Large intestine (tissue), 3 donors: ENCODE data around the gene NEK7. TPM values are rescaled to one million over a fixed set of nuclear protein-coding genes. Genes with fewer than 3 reads are reported as not detected.

Experiments
- DNase-seq, 2 donors: peaks; one replicate each; pipeline versions ENCODE4 v3.0.0 to v3.0.0-alpha.2; 2013
- H3K27ac ChIP-seq: one replicate; pipeline ENCODE4 v1.5.1; 2013; ENCODE audit warnings: low read length
- H3K27me3 ChIP-seq: 2 replicates; pipeline ENCODE4 v1.6.1; 2013; ENCODE audit warnings: low read length; ENCODE audit not compliant: control insufficient read depth, insufficient read depth
- H3K36me3 ChIP-seq: 2 replicates; pipeline ENCODE4 v1.6.1; 2013; ENCODE audit warnings: low read length; ENCODE audit not compliant: control insufficient read depth, insufficient read depth
- H3K4me1 ChIP-seq: one replicate; pipeline ENCODE4 v1.6.1; 2013; ENCODE audit warnings: low read length; ENCODE audit not compliant: control insufficient read depth, insufficient read depth
- H3K4me3 ChIP-seq: one replicate; pipeline ENCODE4 v1.5.1; 2013; ENCODE audit warnings: low read length
- H3K9me3 ChIP-seq: one replicate; pipeline ENCODE4 v1.6.1; 2013; ENCODE audit warnings: mild to moderate bottlenecking, low read depth, low read length, moderate library complexity; ENCODE audit not compliant: control insufficient read depth
- WGBS: methylation state at CpG from one replicate; pipeline ENCODE4 v1.1.5; 2013; ENCODE audit warnings: low lambda C conversion rate; ENCODE audit not compliant: insufficient coverage; 5-methylcytosine and 5-hydroxymethylcytosine counted together
- polyA plus RNA-seq: library from polyadenylated mRNA; unstranded; fragments of 120-200 nt; gene quantifications from one replicate; pipeline ENCODE4 v1.2.1, GENCODE V29; 2013

Gene NEK7
- polyA plus RNA-seq, 1 donor: 43.2 TPM

DNA sequence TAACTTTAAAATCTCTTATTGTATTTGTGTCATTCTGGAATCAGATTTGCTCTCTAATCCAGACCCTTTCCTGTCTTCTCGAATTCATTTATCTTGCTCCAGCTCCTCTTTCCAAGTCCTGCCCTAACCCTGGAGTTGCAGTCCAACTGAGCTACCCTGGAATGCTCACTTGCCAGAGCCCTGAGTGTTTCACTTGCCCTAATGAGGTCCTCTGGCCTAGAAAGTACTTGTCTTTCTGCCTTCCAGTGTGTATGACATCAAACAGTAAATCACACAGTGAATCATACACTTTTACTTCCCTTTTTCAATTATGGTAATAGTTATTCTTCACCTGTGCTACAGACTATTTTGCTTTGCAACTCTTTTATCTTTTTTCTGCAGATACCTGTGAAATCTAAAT is 96.9 kb downstream of the NEK7 start:
- DNase-seq: no peak
- H3K27me3 ChIP-seq: no peaks in the 10 kb centered on the region
- no peaks in the 10 kb centered on the region for H3K4me1 ChIP-seq
- no peak overlapping the region for H3K27ac ChIP-seq
- H3K4me3 ChIP-seq: no peak overlapping the region
- H3K36me3 ChIP-seq: peaks cover 3% of the 10 kb centered on the region
- WGBS: no CpG with 5 or more reads among the region's 1 CpG
- H3K9me3 ChIP-seq: no peaks in the 10 kb centered on the region

DNA sequence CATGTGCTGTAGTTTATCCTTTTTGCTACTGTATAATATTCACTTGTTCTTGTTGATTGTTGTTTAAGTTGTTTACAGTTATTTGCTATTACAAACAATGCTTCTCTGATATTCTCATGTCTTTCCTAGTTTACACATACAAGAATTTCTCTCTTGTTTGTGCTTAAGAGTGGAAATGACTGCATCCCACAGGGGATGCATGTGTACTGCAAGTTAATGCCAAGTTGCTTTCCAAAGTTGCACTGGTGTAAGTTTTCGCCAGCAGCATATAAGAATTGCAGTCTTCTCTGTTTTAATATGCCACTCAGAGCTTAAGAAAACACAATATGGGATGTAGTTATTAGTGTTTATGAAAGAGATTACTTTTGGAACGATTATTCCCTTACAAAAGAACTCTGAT is 97.7 kb downstream of the NEK7 start:
- 100% methylated on average over 1 of the region's 2 CpGs for WGBS
- peaks cover 3% of the 10 kb centered on the region for H3K36me3 ChIP-seq
- no peak for DNase-seq
- H3K4me1 ChIP-seq: no peaks in the 10 kb centered on the region
- no peak overlapping the region for H3K4me3 ChIP-seq
- no peak overlapping the region for H3K27ac ChIP-seq
- no peaks in the 10 kb centered on the region for H3K27me3 ChIP-seq
- no peaks in the 10 kb centered on the region for H3K9me3 ChIP-seq

DNA sequence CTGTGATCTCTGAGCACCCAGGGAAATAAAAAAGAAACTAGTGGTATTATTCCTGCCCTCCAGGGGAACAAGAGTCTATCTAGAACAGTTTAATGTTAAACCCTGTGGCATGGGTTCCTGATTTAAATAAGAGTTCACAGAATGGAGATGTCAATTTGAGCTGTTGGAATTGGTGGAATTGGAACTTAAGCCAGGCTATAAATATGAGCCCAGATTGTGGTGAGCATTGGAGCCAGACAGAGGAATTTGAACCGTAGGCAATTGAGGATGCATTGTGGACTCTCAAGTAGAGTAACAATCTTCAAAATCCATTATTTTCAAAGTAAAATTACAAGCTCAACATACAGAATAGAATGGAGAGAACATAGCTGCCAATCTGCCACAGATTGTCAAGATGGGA is 98.2 kb downstream of the NEK7 start:
- Histone ChIP-seq H3K27ac (no peak overlapping the region), H3K36me3 (peaks cover 3% of the 10 kb centered on the region), H3K27me3 (no peaks in the 10 kb centered on the region), H3K4me3 (no peak overlapping the region), H3K4me1 (no peaks in the 10 kb centered on the region), H3K9me3 (no peaks in the 10 kb centered on the region)
- WGBS: no CpG with 5 or more reads among the region's 1 CpG
- no peak for DNase-seq

DNA sequence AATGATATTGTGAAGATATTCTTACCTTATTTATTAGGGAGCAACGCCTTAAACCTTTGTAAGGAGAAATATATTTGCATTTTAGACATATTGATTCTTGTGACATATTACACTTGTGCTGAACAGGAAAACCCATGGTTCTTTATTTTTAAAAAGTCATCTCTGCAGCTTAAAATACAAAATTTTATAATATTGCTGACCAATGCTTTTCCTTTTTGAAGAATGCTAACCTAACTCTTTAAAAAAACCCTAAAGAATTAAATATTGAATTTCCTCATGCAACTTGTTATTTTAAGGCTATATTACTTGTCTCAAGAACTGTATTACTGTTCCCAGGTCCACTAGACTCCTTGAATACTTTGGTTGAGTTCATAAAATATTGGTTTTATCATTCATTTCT is 99.0 kb downstream of the NEK7 start:
- H3K27ac ChIP-seq: no peak overlapping the region
- WGBS: 100% methylated on average over 1 of the region's 1 CpG
- no peak overlapping the region for H3K4me3 ChIP-seq
- peaks cover 3% of the 10 kb centered on the region for H3K36me3 ChIP-seq
- H3K27me3 ChIP-seq: no peaks in the 10 kb centered on the region
- no peaks in the 10 kb centered on the region for H3K9me3 ChIP-seq
- no peaks in the 10 kb centered on the region for H3K4me1 ChIP-seq
- no peak for DNase-seq

DNA sequence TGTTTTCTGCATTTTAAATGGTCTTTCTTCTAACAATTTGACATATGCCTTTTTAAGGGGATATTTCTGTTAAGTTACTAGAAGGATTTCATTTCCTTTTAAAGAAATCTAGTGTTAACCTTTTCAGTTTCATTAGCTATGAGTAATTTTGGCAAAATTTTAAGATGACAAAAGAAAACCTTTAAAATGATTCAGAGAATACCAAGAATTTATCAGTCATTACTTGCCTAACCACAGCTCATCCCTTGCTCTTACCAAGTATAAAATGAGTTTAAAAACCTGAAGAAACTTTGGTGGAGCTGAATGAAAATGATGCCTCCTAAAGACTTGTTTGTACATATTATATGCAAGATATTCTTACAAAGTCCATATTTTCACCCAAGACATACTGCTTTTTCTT is 101.7 kb downstream of the NEK7 start:
- no peaks in the 10 kb centered on the region for H3K27me3 ChIP-seq
- DNase-seq: no peak
- no peak overlapping the region for H3K27ac ChIP-seq
- peaks cover 3% of the 10 kb centered on the region for H3K36me3 ChIP-seq
- no peaks in the 10 kb centered on the region for H3K4me1 ChIP-seq
- no peaks in the 10 kb centered on the region for H3K9me3 ChIP-seq
- no peak overlapping the region for H3K4me3 ChIP-seq

DNA sequence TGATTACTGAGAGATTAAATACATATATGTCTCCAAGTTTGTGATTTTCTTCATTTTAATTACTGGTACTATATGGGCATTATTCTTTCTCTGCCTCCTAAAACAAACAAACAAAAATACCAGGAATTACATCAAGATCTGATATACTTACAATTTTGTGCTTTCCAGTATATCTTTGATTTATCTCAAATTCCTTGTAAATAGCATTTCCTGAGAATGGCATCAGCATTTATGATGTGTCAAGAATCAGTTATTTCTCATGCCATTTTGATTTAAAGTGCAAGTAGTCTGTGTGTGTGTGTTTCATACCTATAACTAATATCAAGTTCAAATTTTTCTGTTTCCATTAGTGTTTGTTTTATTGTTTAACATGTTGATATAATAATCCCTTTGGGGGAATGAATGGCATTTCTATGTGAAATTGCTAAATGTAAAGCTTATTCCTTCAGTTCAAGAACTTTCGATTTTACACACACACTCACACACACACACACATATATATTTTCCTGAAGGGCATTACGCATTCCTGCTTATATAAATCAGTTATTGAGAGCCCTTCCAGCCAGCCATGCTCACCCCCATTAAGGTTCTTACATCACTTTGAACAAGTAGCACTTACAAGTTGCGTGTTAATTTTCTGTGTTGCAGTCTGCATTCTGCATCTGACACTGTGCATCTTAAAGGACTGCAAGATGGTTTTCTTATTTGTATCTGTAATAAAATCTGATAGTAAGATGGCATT is 102.7 kb downstream of the NEK7 start:
- H3K27me3 ChIP-seq: no peaks in the 10 kb centered on the region
- no peak for DNase-seq
- WGBS: 100% methylated on average over 3 of the region's 3 CpGs
- no peak overlapping the region for H3K4me3 ChIP-seq
- no peaks in the 10 kb centered on the region for H3K9me3 ChIP-seq
- no peak overlapping the region for H3K27ac ChIP-seq
- no peaks in the 10 kb centered on the region for H3K4me1 ChIP-seq
- H3K36me3 ChIP-seq: peaks cover under 1% of the 10 kb centered on the region

DNA sequence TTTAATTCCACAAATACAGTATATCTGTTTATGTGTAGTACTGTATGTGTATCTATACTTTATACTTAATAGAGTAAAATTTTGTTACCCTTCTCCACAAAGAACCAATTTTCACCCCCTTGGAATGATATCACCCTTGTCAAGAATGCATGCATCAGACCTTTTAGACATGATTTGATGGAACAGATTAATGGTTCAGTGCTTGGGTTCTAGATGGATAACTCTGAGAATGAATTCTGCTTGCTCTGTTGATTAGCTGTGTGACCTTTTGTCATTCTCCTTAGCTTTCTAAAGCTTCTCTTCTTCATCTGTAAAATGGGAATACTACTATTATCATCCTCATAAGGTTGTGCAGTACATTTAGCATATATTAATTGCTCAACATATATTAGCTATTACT is 105.1 kb downstream of the NEK7 start:
- no peaks in the 10 kb centered on the region for H3K9me3 ChIP-seq
- no peak overlapping the region for H3K27ac ChIP-seq
- no peaks in the 10 kb centered on the region for H3K4me1 ChIP-seq
- H3K36me3 ChIP-seq: no peaks in the 10 kb centered on the region
- no peaks in the 10 kb centered on the region for H3K27me3 ChIP-seq
- no peak for DNase-seq
- H3K4me3 ChIP-seq: no peak overlapping the region

DNA sequence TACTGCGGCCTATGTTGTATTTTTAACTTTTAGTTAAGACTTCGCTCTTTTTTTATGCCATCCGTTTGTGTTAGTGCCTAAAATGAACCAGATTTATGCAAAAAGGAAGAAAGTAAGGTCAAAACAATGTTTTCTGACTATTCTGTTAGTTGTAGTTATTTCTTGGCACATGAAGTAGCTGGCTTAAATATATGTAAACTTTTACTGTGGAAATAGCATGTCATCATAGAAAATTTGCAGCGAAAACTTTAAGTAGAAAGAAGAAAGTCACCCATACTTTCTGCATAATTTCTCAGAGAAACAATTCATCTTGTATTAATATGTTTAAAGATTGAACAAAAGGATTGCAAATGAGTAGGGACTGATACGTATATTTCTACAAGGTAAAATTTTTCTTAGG is 106.4 kb downstream of the NEK7 start:
- H3K4me1 ChIP-seq: no peaks in the 10 kb centered on the region
- 78% methylated on average over 4 of the region's 5 CpGs for WGBS
- DNase-seq: no peak
- no peak overlapping the region for H3K27ac ChIP-seq
- H3K9me3 ChIP-seq: no peaks in the 10 kb centered on the region
- H3K36me3 ChIP-seq: no peaks in the 10 kb centered on the region
- no peak overlapping the region for H3K4me3 ChIP-seq
- no peaks in the 10 kb centered on the region for H3K27me3 ChIP-seq

DNA sequence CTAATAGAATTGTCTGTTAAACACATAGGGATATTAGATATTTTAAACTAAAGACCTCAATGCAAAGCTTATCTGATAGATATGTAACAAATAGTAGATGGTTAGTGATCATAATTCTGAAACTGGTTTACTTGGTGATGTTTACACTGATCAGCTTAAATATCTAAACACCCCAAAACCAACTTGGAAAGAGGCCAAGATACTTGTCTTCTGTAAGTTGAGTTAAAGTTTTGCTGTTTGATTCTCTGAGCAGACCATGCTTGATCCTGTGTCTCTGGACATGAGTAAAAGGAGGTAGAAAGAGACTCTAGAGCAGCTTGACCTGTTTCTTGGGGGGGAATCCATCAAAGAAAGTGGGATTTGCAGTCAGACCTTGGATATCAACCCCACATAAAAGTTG is 107.5 kb downstream of the NEK7 start:
- H3K27ac ChIP-seq: no peak overlapping the region
- no peak for DNase-seq
- no peaks in the 10 kb centered on the region for H3K4me1 ChIP-seq
- no peaks in the 10 kb centered on the region for H3K9me3 ChIP-seq
- no peak overlapping the region for H3K4me3 ChIP-seq
- H3K36me3 ChIP-seq: no peaks in the 10 kb centered on the region
- no peaks in the 10 kb centered on the region for H3K27me3 ChIP-seq

DNA sequence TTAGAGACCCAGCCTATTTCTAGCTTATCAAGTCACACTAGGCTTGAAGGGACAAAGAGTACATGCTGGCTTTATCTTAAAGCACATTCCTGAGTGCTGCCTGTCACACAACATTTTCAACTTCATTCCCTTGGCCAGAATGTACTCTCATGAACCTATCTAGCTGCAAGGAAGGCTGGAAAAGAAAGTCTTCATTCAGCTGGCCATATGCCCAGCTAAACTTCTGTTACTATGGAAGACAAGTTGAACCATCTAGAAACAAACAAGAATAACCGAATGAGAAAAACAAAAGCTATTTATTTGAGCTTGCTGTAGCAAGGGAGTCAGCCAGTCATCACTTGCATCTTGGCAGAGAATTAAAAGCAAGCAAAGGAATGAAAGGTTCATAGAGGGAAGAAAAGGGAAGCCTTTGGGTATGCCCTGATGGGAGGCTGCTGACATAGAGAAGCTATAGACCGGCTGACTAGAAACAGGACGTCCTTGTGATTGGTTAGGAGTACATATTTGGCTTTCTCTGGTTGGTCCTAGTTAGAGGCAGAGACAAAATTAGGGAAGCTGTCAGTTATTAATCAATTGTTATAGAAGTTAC is 108.4 kb downstream of the NEK7 start:
- H3K36me3 ChIP-seq: no peaks in the 10 kb centered on the region
- no peak overlapping the region for H3K4me3 ChIP-seq
- no peak overlapping the region for H3K27ac ChIP-seq
- no peaks in the 10 kb centered on the region for H3K27me3 ChIP-seq
- H3K9me3 ChIP-seq: no peaks in the 10 kb centered on the region
- no CpG with 5 or more reads among the region's 3 CpGs for WGBS
- no peaks in the 10 kb centered on the region for H3K4me1 ChIP-seq
- DNase-seq: peak in 1 of 2 donors; percentile 35

DNA sequence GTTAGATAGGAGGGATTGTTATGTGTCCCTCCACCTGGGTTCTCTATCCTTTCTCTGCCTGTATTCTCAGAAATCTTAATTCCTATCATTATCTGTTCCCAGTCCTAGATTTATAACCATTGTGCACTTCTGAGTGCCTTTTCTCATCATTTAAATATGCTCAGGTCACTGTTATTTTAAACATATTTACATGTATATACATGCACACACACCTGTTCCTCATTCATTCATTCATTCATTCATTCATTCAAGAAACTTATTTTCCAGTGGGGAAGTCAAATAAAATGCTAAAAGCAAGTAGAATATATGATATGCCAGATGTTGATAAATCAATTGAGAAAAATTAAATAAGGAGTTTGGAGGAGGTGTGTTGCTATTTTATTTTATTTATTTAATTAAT is 110.3 kb downstream of the NEK7 start:
- peaks cover under 1% of the 10 kb centered on the region for H3K4me1 ChIP-seq
- H3K9me3 ChIP-seq: no peaks in the 10 kb centered on the region
- no peaks in the 10 kb centered on the region for H3K27me3 ChIP-seq
- no peak overlapping the region for H3K4me3 ChIP-seq
- DNase-seq: no peak
- H3K36me3 ChIP-seq: no peaks in the 10 kb centered on the region
- H3K27ac ChIP-seq: no peak overlapping the region
